Neural crest cell (in vitro differentiated cells): ENCODE data around the gene CUBN. TPM values are rescaled to one million over a fixed set of nuclear protein-coding genes. Genes with fewer than 3 reads are reported as not detected.
A peak's percentile ranks its signal among the peaks of the same experiment; 100 is the strongest.

Source experiments
- DNase-seq: peaks from one replicate; pipeline ENCODE4 v3.0.0; 2021; ENCODE audit warnings: low read depth, mixed read lengths, low spot score
- H3K27ac Mint-ChIP-seq: one replicate; pipeline ENCODE4 v1.8.0; 2021; ENCODE audit warnings: mild to moderate bottlenecking, mixed read lengths; ENCODE audit not compliant: unreplicated experiment
- H3K27me3 Mint-ChIP-seq: 2 replicates; pipeline ENCODE4 v1.8.0; 2021; ENCODE audit warnings: low read depth, mild to moderate bottlenecking, mixed read lengths
- H3K36me3 Mint-ChIP-seq: 2 replicates; pipeline ENCODE4 v1.8.0; 2021; ENCODE audit warnings: low read depth, mild to moderate bottlenecking, mixed read lengths
- H3K4me1 Mint-ChIP-seq: 2 replicates; pipeline ENCODE4 v1.8.0; 2021; ENCODE audit warnings: mixed read lengths
- H3K4me3 Mint-ChIP-seq: one replicate; pipeline ENCODE4 v1.8.0; 2021; ENCODE audit warnings: mild to moderate bottlenecking, mixed read lengths
- H3K9me3 Mint-ChIP-seq: 2 replicates; pipeline ENCODE4 v1.8.0; 2021; ENCODE audit warnings: mixed read lengths
- CTCF ChIP-seq: fragments of 200-600 bp; sonication (generic); conservative IDR thresholded peaks from 2 replicates; pipeline ENCODE4 v1.5.0; 2021; ENCODE audit warnings: antibody characterized with exemption, mild to moderate bottlenecking
- total RNA-seq: library from RNA; stranded (reverse); gene quantifications from 2 replicates; pipeline ENCODE4 v1.2.1, GENCODE V29; 2021

Gene CUBN
- total RNA-seq, 1 donor from 2014 or later = 2.2 TPM

- no peaks in the 10 kb centered on the region for H3K9me3 Mint-ChIP-seq
- DNase-seq = no peak
- TF ChIP-seq CTCF = no peak
- H3K36me3 Mint-ChIP-seq = no peaks in the 10 kb centered on the region
- H3K27ac Mint-ChIP-seq = no peak overlapping the region
- no peak overlapping the region for H3K4me3 Mint-ChIP-seq
- H3K4me1 Mint-ChIP-seq = peaks cover 7% of the 10 kb centered on the region
- no peaks in the 10 kb centered on the region for H3K27me3 Mint-ChIP-seq
These were observed 210.3 kb downstream of the CUBN start for GRCh38 chr10:16919121-16919982.

- peaks cover 7% of the 10 kb centered on the region for H3K4me1 Mint-ChIP-seq
- DNase-seq = no peak
- H3K9me3 Mint-ChIP-seq = no peaks in the 10 kb centered on the region
- no peaks in the 10 kb centered on the region for H3K27me3 Mint-ChIP-seq
- peak; percentile 42 for TF ChIP-seq CTCF
- no peak overlapping the region for H3K4me3 Mint-ChIP-seq
- H3K36me3 Mint-ChIP-seq = peaks cover 4% of the 10 kb centered on the region
- H3K27ac Mint-ChIP-seq = no peak overlapping the region
These were observed 213.1 kb downstream of the CUBN start for GRCh38 chr10:16916496-16916895.

GRCh38 chr10:16915300-16915699, 214.3 kb downstream of the CUBN start:
- peaks cover 4% of the 10 kb centered on the region for H3K36me3 Mint-ChIP-seq
- no peak overlapping the region for H3K27ac Mint-ChIP-seq
- H3K9me3 Mint-ChIP-seq = no peaks in the 10 kb centered on the region
- no peak for DNase-seq
- peak; percentile 26 for TF ChIP-seq CTCF
- no peak overlapping the region for H3K4me3 Mint-ChIP-seq
- no peaks in the 10 kb centered on the region for H3K27me3 Mint-ChIP-seq
- H3K4me1 Mint-ChIP-seq = peaks cover 8% of the 10 kb centered on the region

- no peak for DNase-seq
- no peak overlapping the region for H3K27ac Mint-ChIP-seq
- H3K4me3 Mint-ChIP-seq = no peak overlapping the region
- H3K9me3 Mint-ChIP-seq = no peaks in the 10 kb centered on the region
- no peak for TF ChIP-seq CTCF
- no peaks in the 10 kb centered on the region for H3K27me3 Mint-ChIP-seq
- peaks cover 17% of the 10 kb centered on the region for H3K4me1 Mint-ChIP-seq
- peaks cover 4% of the 10 kb centered on the region for H3K36me3 Mint-ChIP-seq
These were observed 216.3 kb downstream of the CUBN start for GRCh38 chr10:16913266-16913665.

- no peak for TF ChIP-seq CTCF
- Mint-ChIP-seq H3K27me3 (no peaks in the 10 kb centered on the region), H3K9me3 (no peaks in the 10 kb centered on the region), H3K36me3 (peaks cover 4% of the 10 kb centered on the region), H3K4me3 (no peak overlapping the region), H3K27ac (no peak overlapping the region), H3K4me1 (peaks cover 25% of the 10 kb centered on the region)
- no peak for DNase-seq
These were observed 218.8 kb downstream of the CUBN start for GRCh38 chr10:16910793-16911164.
